Mammary epithelial cell (primary cell): ENCODE results near the gene LMO7.

Experiments used
- CTCF ChIP-seq, 2 donors: IDR thresholded peaks in 1 of 2; conservative IDR thresholded peaks in 1 of 2; 2 replicates each; pipeline ENCODE4 v1.5.1; 2011 to 2012; ENCODE audit warnings: inconsistent platforms in 2 of 2, low read length in 2 of 2, mild to moderate bottlenecking in 2 of 2, control low read depth in 1 of 2, low read depth in 1 of 2; ENCODE audit not compliant: insufficient read depth in 1 of 2; ENCODE audit errors: extremely low read depth in 1 of 2
- EZH2 ChIP-seq: IDR thresholded peaks from 2 replicates; pipeline ENCODE4 v1.6.1; 2012; ENCODE audit warnings: low read length, inconsistent platforms, borderline replicate concordance

GRCh38 chr13:75873494-75873893 is 237.4 kb downstream of the LMO7 start:
- TF ChIP-seq CTCF (conservative IDR thresholded peaks at IDR 0.05 in 1 of 2, IDR thresholded peaks at IDR 0.05 in 1 of 2; ENCODE audit: extremely low read depth in 1 of 2, insufficient read depth in 1 of 2, low read depth in 1 of 2, low read length in 2 of 2), result no peak
- TF ChIP-seq EZH2, result no peak
